ENCODE data around the gene CLEC1B. TPM values are rescaled to one million over a fixed set of nuclear protein-coding genes. Genes with fewer than 3 reads are reported as not detected.

Gene CLEC1B
- total and polyA plus RNA-seq, 2 of the 13 experiments (the other 11 are each of a cell fraction or from before 2014, with no cell fraction given), result not detected

GRCh38 chr12:9961106-9961505 lies 37.8 kb downstream of the CLEC1B start:
- no peaks in the 10 kb centered on the region for H3K36me3 ChIP-seq (replicated peaks in 1 of 2; ENCODE audit: control insufficient read depth in 1 of 2, insufficient read depth in 2 of 2, low read length in 2 of 2)
- H3K4me1 ChIP-seq (ENCODE audit: insufficient read depth, low read length), result no peaks in the 10 kb centered on the region
- intact Hi-C loops (cut with micrococcal nuclease; ENCODE audit: unreplicated experiment) (no loop called here), in situ Hi-C loops (cut with HindIII; ENCODE audit: extremely low pct_ligation_motif_present, low pct_unique_long_range_greater_than_20kb) (no loop called here)
- no peaks in the 10 kb centered on the region for H3K9me3 ChIP-seq (ENCODE audit: low read length)
- no peak overlapping the region for H3K4me3 ChIP-seq (replicated peaks in 1 of 3; ENCODE audit: insufficient read depth in 1 of 3, low read depth in 2 of 3, low read length in 3 of 3)
- CTCF ChIA-PET (ENCODE audit: low intra/inter-chr PET ratio, low total read pairs), result no interaction called here
- 89% methylated on average over 3 of the region's 3 CpGs for WGBS (ENCODE audit: low lambda C conversion rate)
- no peaks in the 10 kb centered on the region for H3K27me3 ChIP-seq (ENCODE audit: control insufficient read depth in 1 of 2, insufficient read depth in 2 of 2, low read length in 2 of 2)
- no peak overlapping the region for H2AFZ ChIP-seq (ENCODE audit: low read length)
- H3K4me2 ChIP-seq (ENCODE audit: low read depth, low read length), result no peak overlapping the region
- DNase-seq (ENCODE audit: low spot score) (no peak), ATAC-seq (no peak), FAIRE-seq (no peak)
- no peak overlapping the region for H3K9ac ChIP-seq (ENCODE audit: insufficient read depth, low read depth, low read length)
- H3K27ac ChIP-seq (ENCODE audit: extremely low read length, insufficient read depth, low read length), result no peak overlapping the region
- POLR2A ChIA-PET, result no interaction called here
- no TSS peak for BruUV-seq (replicated peaks)
- TF ChIP-seq ZBTB43 (CRISPR knock-in tag; conservative IDR thresholded peaks at IDR 0.05) (no peak), ZNF367 (CRISPR knock-in tag; IDR thresholded peaks at IDR 0.05; ENCODE audit: borderline replicate concordance) (no peak), ZNF724P (CRISPR knock-in tag; IDR thresholded peaks at IDR 0.05; ENCODE audit: borderline replicate concordance) (no peak), HDAC2 (CRISPR knock-in tag; IDR thresholded peaks at IDR 0.05) (no peak), ETV6 (CRISPR knock-in tag; conservative IDR thresholded peaks at IDR 0.05) (no peak), ZNF879 (CRISPR knock-in tag; IDR thresholded peaks at IDR 0.05) (no peak)
- TF ChIP-seq, protein P1, sequence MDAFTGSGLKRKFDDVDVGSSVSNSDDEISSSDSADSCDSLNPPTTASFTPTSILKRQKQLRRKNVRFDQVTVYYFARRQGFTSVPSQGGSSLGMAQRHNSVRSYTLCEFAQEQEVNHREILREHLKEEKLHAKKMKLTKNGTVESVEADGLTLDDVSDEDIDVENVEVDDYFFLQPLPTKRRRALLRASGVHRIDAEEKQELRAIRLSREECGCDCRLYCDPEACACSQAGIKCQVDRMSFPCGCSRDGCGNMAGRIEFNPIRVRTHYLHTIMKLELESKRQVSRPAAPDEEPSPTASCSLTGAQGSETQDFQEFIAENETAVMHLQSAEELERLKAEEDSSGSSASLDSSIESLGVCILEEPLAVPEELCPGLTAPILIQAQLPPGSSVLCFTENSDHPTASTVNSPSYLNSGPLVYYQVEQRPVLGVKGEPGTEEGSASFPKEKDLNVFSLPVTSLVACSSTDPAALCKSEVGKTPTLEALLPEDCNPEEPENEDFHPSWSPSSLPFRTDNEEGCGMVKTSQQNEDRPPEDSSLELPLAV (CRISPR knock-in tag; conservative IDR thresholded peaks at IDR 0.05; ENCODE audit: low read depth), result no peak
- no peaks in the 10 kb centered on the region for H4K20me1 ChIP-seq (ENCODE audit: insufficient read depth, low read length)
- H3K79me2 ChIP-seq (ENCODE audit: insufficient read depth, low read length), result no peaks in the 10 kb centered on the region

Measured in HepG2 (cell line).